Lower lobe of right lung (tissue), 2 donors: ENCODE data around the gene POU2AF3. TPM values are rescaled to one million over a fixed set of nuclear protein-coding genes. Genes with fewer than 3 reads are reported as not detected.
"Not testable (repeated sequence)": the region's sequence is repeated elsewhere in the genome, so short reads cannot be mapped to it uniquely, and the experiment has no call there.

ENCODE experiments used
- ATAC-seq, 2 donors: fragments of 200-7000 bp; cut with Tn5 transposase; one replicate each; pipeline ENCODE4 v1.9.1; 2020 to 2022; ENCODE audit warnings: mild to moderate bottlenecking in 2 of 2, moderate library complexity in 2 of 2
- DNase-seq: peaks from one replicate; pipeline ENCODE4 v3.0.0-alpha.2; 2020
- H3K27ac ChIP-seq: fragments of 200-600 bp; one replicate; pipeline ENCODE4 v1.8.0; 2022
- H3K27me3 ChIP-seq: fragments of 200-600 bp; one replicate; pipeline ENCODE4 v1.8.0; 2022; ENCODE audit warnings: low read depth
- H3K36me3 ChIP-seq: fragments of 200-600 bp; one replicate; pipeline ENCODE4 v1.8.0; 2022; ENCODE audit warnings: mild to moderate bottlenecking
- H3K4me1 ChIP-seq: fragments of 200-600 bp; one replicate; pipeline ENCODE4 v1.8.0; 2022
- H3K4me3 ChIP-seq: fragments of 200-600 bp; one replicate; pipeline ENCODE4 v1.8.0; 2022; ENCODE audit warnings: mild to moderate bottlenecking
- H3K9me3 ChIP-seq: fragments of 200-600 bp; one replicate; pipeline ENCODE4 v1.8.0; 2022
- CTCF ChIP-seq: fragments of 200-600 bp; IDR thresholded peaks from one replicate; pipeline ENCODE4 v1.8.0; 2022; ENCODE audit warnings: antibody characterized with exemption, mild to moderate bottlenecking
- intact Hi-C: fragments of 100-400 bp; cut with DNase I; formaldehyde crosslinking; loops from one replicate; pipeline ENCODE4 v1.11.0; 2022
- total RNA-seq: library from RNA; stranded (reverse); fragmentation: NEBNext Ultra II Directional; extraction: Animal tissue kit (Norgen Biotek cat#: 25700); gene quantifications from one replicate; pipeline ENCODE4 v1.2.1, GENCODE V29; 2021
- donor health status: DM: no; HTN: yes; CAD: no; lungs with severe emphysema.

The POU2AF3 gene
- total RNA-seq, 1 donor from 2014 or later: 3.4 TPM

GRCh38 chr11:111272420-111272819, 25.9 kb upstream of the POU2AF3 start:
- Histone ChIP-seq H3K27me3 (no peaks in the 10 kb centered on the region), H3K27ac (no peak overlapping the region), H3K4me1 (no peaks in the 10 kb centered on the region), H3K4me3 (no peak overlapping the region), H3K36me3 (no peaks in the 10 kb centered on the region), H3K9me3 (no peaks in the 10 kb centered on the region)
- DNase-seq (no peak), ATAC-seq (no peak)
- no peak for TF ChIP-seq CTCF
- intact Hi-C loops: no loop called here

GRCh38 chr11:111282562-111283075, 15.7 kb upstream of the POU2AF3 start:
- DNase-seq (no peak), ATAC-seq (no peak)
- H3K27ac ChIP-seq: no peak overlapping the region
- intact Hi-C loops: loop anchor here (10.0 kb wide), 1 partner anchor 142 kb away; no protein-coding TSS in a partner anchor
- no peak overlapping the region for H3K4me3 ChIP-seq
- H3K27me3 ChIP-seq: no peaks in the 10 kb centered on the region
- peaks cover 6% of the 10 kb centered on the region for H3K4me1 ChIP-seq
- H3K36me3 ChIP-seq: no peaks in the 10 kb centered on the region
- TF ChIP-seq CTCF: no peak
- H3K9me3 ChIP-seq: no peaks in the 10 kb centered on the region

GRCh38 chr11:111283945-111284481, 14.3 kb upstream of the POU2AF3 start:
- intact Hi-C loops: loop anchor here (10.0 kb wide), 1 partner anchor 141 kb away; no protein-coding TSS in a partner anchor
- DNase-seq: no peak
- H3K27me3 ChIP-seq: no peaks in the 10 kb centered on the region
- ATAC-seq: peak; percentile 37 to 46
- no peaks in the 10 kb centered on the region for H3K9me3 ChIP-seq
- no peaks in the 10 kb centered on the region for H3K36me3 ChIP-seq
- H3K4me3 ChIP-seq: no peak overlapping the region
- no peak for TF ChIP-seq CTCF
- peaks cover 6% of the 10 kb centered on the region for H3K4me1 ChIP-seq
- H3K27ac ChIP-seq: no peak overlapping the region

- no peak for DNase-seq
- Histone ChIP-seq H3K27me3 (no peaks in the 10 kb centered on the region), H3K27ac (no peak overlapping the region), H3K4me1 (peaks cover 6% of the 10 kb centered on the region), H3K4me3 (no peak overlapping the region), H3K9me3 (no peaks in the 10 kb centered on the region), H3K36me3 (no peaks in the 10 kb centered on the region)
- peak in 1 of 2 donors; percentile 39 for ATAC-seq
- intact Hi-C loops: loop anchor here (10.0 kb wide), 1 partner anchor 139 kb away; no protein-coding TSS in a partner anchor
- no peak for TF ChIP-seq CTCF
These were observed 12.9 kb upstream of the POU2AF3 start for GRCh38 chr11:111285189-111286091.

- intact Hi-C loops: no loop called here
- Histone ChIP-seq H3K4me3 (no peak overlapping the region), H3K36me3 (no peaks in the 10 kb centered on the region)
These were observed 6.6 kb upstream of the POU2AF3 start for GRCh38 chr11:111291764-111292163.

GRCh38 chr11:111292408-111292807, 5.9 kb upstream of the POU2AF3 start:
- ATAC-seq, H3K4me3 ChIP-seq, DNase-seq, intact Hi-C loops, H3K9me3 ChIP-seq, H3K36me3 ChIP-seq, H3K27me3 ChIP-seq, H3K4me1 ChIP-seq, H3K27ac ChIP-seq: not testable (repeated sequence)

More at GRCh38 chr11:111291764-111292163, 6.6 kb upstream of the POU2AF3 start:
- no peak overlapping the region for H3K27ac ChIP-seq
- no peaks in the 10 kb centered on the region for H3K4me1 ChIP-seq
- H3K9me3 ChIP-seq: no peaks in the 10 kb centered on the region
- no peak for TF ChIP-seq CTCF
- ATAC-seq (no peak), DNase-seq (no peak)
- no peaks in the 10 kb centered on the region for H3K27me3 ChIP-seq
